Mesendoderm (in vitro differentiated cells): ENCODE measurements around the gene RUNX3.
A peak's percentile ranks its signal among the peaks of the same experiment; 100 is the strongest.

Experiments used
- DNase-seq: peaks from one replicate; pipeline ENCODE4 v3.0.0; 2013
- H2AK5ac ChIP-seq: 2 replicates; pipeline ENCODE4 v1.6.1; 2013; ENCODE audit warnings: low read length, inconsistent platforms
- H2BK120ac ChIP-seq: 2 replicates; pipeline ENCODE4 v1.6.1; 2013; ENCODE audit warnings: low read depth, mild to moderate bottlenecking, low read length, moderate library complexity, mixed read lengths
- H2BK15ac ChIP-seq: replicated peaks from 2 replicates; pipeline ENCODE4 v1.6.1; 2013; ENCODE audit warnings: low read depth, mild to moderate bottlenecking, moderate library complexity
- H2BK5ac ChIP-seq: 2 replicates; pipeline ENCODE4 v1.6.1; 2013; ENCODE audit warnings: low read length, inconsistent platforms
- H3K18ac ChIP-seq: 2 replicates; pipeline ENCODE4 v1.6.1; 2013; ENCODE audit warnings: mild to moderate bottlenecking, low read length, mixed read lengths
- H3K23ac ChIP-seq: one replicate; pipeline ENCODE4 v1.6.1; 2013; ENCODE audit warnings: low read length
- H3K27ac ChIP-seq: 2 replicates; pipeline ENCODE4 v1.5.1; 2013; ENCODE audit warnings: low read depth, mild to moderate bottlenecking, inconsistent platforms, low read length, moderate library complexity
- H3K27me3 ChIP-seq: 2 replicates; pipeline ENCODE4 v1.6.1; 2013; ENCODE audit warnings: low read length, control low read depth, mild to moderate bottlenecking, inconsistent platforms; ENCODE audit not compliant: insufficient read depth, poor library complexity
- H3K36me3 ChIP-seq: 2 replicates; pipeline ENCODE4 v1.6.1; 2013; ENCODE audit warnings: low read length, inconsistent platforms; ENCODE audit not compliant: control insufficient read depth, insufficient read depth
- H3K4ac ChIP-seq: one replicate; pipeline ENCODE4 v1.6.1; 2013; ENCODE audit warnings: low read depth, mild to moderate bottlenecking, low read length, moderate library complexity
- H3K4me1 ChIP-seq: 2 replicates; pipeline ENCODE4 v1.6.1; 2013; ENCODE audit warnings: low read depth, low read length, inconsistent platforms; ENCODE audit not compliant: control insufficient read depth
- H3K4me2 ChIP-seq: 2 replicates; pipeline ENCODE4 v1.6.1; 2013; ENCODE audit warnings: low read length
- H3K4me3 ChIP-seq: 2 replicates; pipeline ENCODE4 v1.5.1; 2013; ENCODE audit warnings: mild to moderate bottlenecking, low read length
- H3K56ac ChIP-seq: one replicate; pipeline ENCODE4 v1.6.1; 2013; ENCODE audit warnings: low read length
- H3K79me1 ChIP-seq: 2 replicates; pipeline ENCODE4 v1.6.1; 2013; ENCODE audit warnings: low read length, inconsistent platforms
- H3K79me2 ChIP-seq: 2 replicates; pipeline ENCODE4 v1.6.1; 2013; ENCODE audit warnings: mild to moderate bottlenecking, low read length; ENCODE audit not compliant: control insufficient read depth, insufficient read depth
- H3K9ac ChIP-seq: 2 replicates; pipeline ENCODE4 v1.6.1; 2013; ENCODE audit warnings: low read length, inconsistent platforms
- H4K5ac ChIP-seq: one replicate; pipeline ENCODE4 v1.6.1; 2013; ENCODE audit warnings: low read length
- H4K8ac ChIP-seq: one replicate; pipeline ENCODE4 v1.6.1; 2013; ENCODE audit warnings: low read depth, mild to moderate bottlenecking, control low read depth, low read length, moderate library complexity
- WGBS: extraction: QIAGEN DNeasy Blood & Tissue Kit; methylation state at CpG from one replicate; pipeline ENCODE4 v1.1.7; 2013; ENCODE audit warnings: low lambda C conversion rate, missing lambda C conversion rate; ENCODE audit not compliant: insufficient coverage; ENCODE audit errors: extremely low coverage; 5-methylcytosine and 5-hydroxymethylcytosine counted together

The RUNX3 gene

GRCh38 chr1:24865168-24865567, 64.9 kb downstream of the RUNX3 start:
- Histone ChIP-seq H4K8ac (no peak overlapping the region), H3K36me3 (no peaks in the 10 kb centered on the region), H3K79me2 (no peaks in the 10 kb centered on the region), H3K27ac (no peak overlapping the region), H2BK5ac (no peak overlapping the region), H3K9ac (no peak overlapping the region), H2BK15ac (no peak overlapping the region), H3K56ac (no peak overlapping the region), H2AK5ac (no peak overlapping the region), H2BK120ac (no peak overlapping the region), H3K23ac (no peak overlapping the region), H3K4ac (no peak overlapping the region), H4K5ac (no peak overlapping the region), H3K4me2 (no peak overlapping the region), H3K4me3 (no peak overlapping the region), H3K79me1 (no peaks in the 10 kb centered on the region), H3K18ac (no peak overlapping the region), H3K27me3 (no peaks in the 10 kb centered on the region), H3K4me1 (no peaks in the 10 kb centered on the region)
- no peak for DNase-seq
- no CpG with 5 or more reads among the region's 7 CpGs for WGBS

- Histone ChIP-seq H3K9ac (no peak overlapping the region), H3K18ac (no peak overlapping the region), H3K79me1 (no peaks in the 10 kb centered on the region), H3K4me2 (no peak overlapping the region), H3K36me3 (no peaks in the 10 kb centered on the region), H2BK120ac (no peak overlapping the region), H3K4ac (no peak overlapping the region), H2AK5ac (no peak overlapping the region), H2BK5ac (no peak overlapping the region), H3K27ac (no peak overlapping the region), H3K4me1 (no peaks in the 10 kb centered on the region), H4K8ac (no peak overlapping the region), H4K5ac (no peak overlapping the region), H3K79me2 (no peaks in the 10 kb centered on the region), H3K4me3 (no peak overlapping the region), H3K23ac (no peak overlapping the region), H2BK15ac (no peak overlapping the region), H3K56ac (peak overlapping the region; percentile 22), H3K27me3 (no peaks in the 10 kb centered on the region)
- no peak for DNase-seq
- no CpG with 5 or more reads among the region's 8 CpGs for WGBS
Measured at GRCh38 chr1:24864370-24864777, 65.7 kb downstream of the RUNX3 start.

DNA sequence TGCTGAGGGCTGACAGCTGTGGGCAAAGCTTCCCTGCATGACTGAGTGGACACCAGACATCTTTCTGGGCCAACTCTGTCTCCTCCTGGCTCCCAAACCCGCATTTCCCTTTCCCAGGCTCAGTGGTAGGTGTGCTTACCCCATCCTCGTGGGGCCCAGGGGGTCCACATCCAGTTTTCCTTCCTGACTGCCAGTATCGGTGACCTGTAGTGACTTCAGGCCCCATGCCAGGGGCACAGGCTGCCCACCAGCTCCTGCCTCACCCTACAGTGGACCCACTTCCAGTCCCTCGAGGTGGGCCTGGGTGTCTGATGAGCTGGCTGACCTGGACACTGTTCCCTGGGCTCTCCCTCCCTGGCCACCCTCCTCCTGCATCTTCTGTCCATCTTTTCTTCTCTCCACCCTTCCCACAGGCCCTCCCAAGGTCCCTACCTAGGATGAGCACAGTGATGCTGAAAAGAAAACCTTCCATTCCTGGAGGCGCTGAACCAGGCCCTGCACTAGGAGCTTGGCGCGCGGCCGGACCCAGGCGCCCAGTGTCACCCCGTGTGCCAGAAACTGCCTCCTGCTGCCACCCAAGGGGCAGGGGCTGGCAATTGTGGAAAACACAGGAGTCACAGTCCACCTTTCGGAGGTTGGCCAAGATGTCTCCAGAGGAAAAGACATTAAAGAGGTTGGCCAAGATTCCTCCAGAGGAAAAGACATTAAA, 67.1 kb downstream of the RUNX3 start:
- Histone ChIP-seq H3K79me1 (no peaks in the 10 kb centered on the region), H2BK120ac (no peak overlapping the region), H4K5ac (no peak overlapping the region), H2BK5ac (no peak overlapping the region), H3K18ac (no peak overlapping the region), H3K27ac (no peak overlapping the region), H3K4me2 (no peak overlapping the region), H3K9ac (no peak overlapping the region), H2AK5ac (no peak overlapping the region), H3K4me3 (no peak overlapping the region), H3K4me1 (no peaks in the 10 kb centered on the region), H4K8ac (no peak overlapping the region), H3K23ac (no peak overlapping the region), H3K27me3 (no peaks in the 10 kb centered on the region), H3K79me2 (no peaks in the 10 kb centered on the region), H2BK15ac (no peak overlapping the region), H3K36me3 (no peaks in the 10 kb centered on the region), H3K56ac (no peak overlapping the region), H3K4ac (no peak overlapping the region)
- no CpG with 5 or more reads among the region's 12 CpGs for WGBS
- no peak for DNase-seq

DNA sequence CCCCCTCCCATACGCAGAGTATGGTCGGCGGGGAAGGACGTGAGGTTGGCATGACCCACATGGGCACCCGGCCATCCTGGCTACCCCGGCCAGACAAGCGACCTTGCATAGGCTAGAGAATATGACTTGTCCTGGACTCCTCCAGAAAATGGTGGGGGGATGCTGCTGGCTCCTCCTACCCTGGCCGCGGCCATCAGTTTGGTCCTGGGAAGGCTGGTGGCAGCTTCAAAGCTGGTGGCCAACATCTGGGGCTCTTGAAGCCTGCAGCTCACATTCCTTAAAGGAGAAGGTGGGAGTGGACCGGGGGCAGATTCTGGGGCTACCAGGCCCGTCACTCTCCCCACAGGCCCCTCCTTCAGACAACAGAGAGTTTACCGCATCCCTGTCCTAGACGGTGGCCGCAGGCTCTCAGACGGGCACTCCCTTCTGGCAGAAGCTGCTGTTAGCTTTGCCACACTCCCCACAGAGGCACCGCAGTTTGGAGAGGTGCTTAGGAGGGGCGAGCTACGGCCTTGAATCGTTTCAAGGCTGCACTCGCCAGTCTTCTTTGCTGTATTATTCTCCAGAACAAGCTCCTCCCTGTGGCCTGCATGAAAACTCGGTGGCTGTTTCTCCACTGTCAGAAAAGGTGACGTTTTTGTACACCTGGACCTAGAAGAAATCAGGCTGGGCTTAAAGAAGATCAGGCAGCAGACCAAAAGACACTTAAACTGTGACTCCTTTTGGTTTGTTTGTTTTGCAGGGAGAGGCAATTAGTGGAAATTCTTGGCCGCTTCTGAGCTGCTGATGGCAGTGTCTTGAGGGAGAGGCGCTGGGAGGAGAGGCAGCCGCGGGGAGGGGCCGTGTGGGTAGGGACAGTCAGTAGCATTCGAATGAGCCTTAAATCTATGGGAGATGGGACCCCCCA, 68.0 kb downstream of the RUNX3 start:
- no peak overlapping the region for H2AK5ac ChIP-seq
- no peak overlapping the region for H3K23ac ChIP-seq
- WGBS: no CpG with 5 or more reads among the region's 28 CpGs
- no peak overlapping the region for H2BK15ac ChIP-seq
- H3K27ac ChIP-seq: no peak overlapping the region
- no peaks in the 10 kb centered on the region for H3K36me3 ChIP-seq
- no peaks in the 10 kb centered on the region for H3K79me1 ChIP-seq
- no peak overlapping the region for H3K4ac ChIP-seq
- no peak overlapping the region for H3K4me2 ChIP-seq
- H4K5ac ChIP-seq: no peak overlapping the region
- H3K4me1 ChIP-seq: no peaks in the 10 kb centered on the region
- H3K9ac ChIP-seq: no peak overlapping the region
- no peak overlapping the region for H3K18ac ChIP-seq
- H2BK5ac ChIP-seq: no peak overlapping the region
- H2BK120ac ChIP-seq: no peak overlapping the region
- H4K8ac ChIP-seq: no peak overlapping the region
- H3K27me3 ChIP-seq: no peaks in the 10 kb centered on the region
- no peak for DNase-seq
- no peaks in the 10 kb centered on the region for H3K79me2 ChIP-seq
- H3K56ac ChIP-seq: no peak overlapping the region
- H3K4me3 ChIP-seq: no peak overlapping the region

GRCh38 chr1:24860841-24861240, 69.2 kb downstream of the RUNX3 start:
- DNase-seq: no peak
- Histone ChIP-seq H2BK5ac (no peak overlapping the region), H3K27ac (no peak overlapping the region), H4K8ac (no peak overlapping the region), H4K5ac (no peak overlapping the region), H3K4ac (no peak overlapping the region), H3K4me3 (no peak overlapping the region), H3K18ac (no peak overlapping the region), H3K27me3 (no peaks in the 10 kb centered on the region), H2BK15ac (no peak overlapping the region), H3K23ac (no peak overlapping the region), H3K9ac (no peak overlapping the region), H3K79me2 (no peaks in the 10 kb centered on the region), H3K4me1 (no peaks in the 10 kb centered on the region), H2AK5ac (no peak overlapping the region), H3K79me1 (no peaks in the 10 kb centered on the region), H3K4me2 (no peak overlapping the region), H3K36me3 (no peaks in the 10 kb centered on the region), H3K56ac (no peak overlapping the region), H2BK120ac (no peak overlapping the region)
- no CpG with 5 or more reads among the region's 15 CpGs for WGBS
